ENCODE data around the gene AATF.

AATF gene

DNA sequence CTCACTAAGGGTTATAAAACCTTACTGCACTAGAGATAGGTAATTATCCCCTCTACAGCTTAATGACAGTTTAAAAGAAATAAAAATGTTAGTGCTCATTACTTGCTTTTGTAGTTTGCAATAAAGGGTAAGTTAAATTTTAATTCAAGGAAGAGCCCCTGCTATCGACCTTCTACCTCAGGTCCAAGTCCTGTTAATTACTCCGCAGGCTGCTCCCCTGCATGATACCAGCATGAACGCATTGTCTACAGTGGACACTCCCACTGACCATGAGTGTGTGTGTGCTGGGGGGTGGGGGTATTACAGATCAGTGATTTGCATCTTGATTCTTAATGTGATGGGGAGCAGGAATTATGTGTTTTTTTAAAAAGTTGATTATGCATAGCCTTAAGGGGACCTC lies 103.1 kb downstream of the AATF start:
- DNase-seq (ENCODE audit: low read depth), result no peak
- no peak overlapping the region for H3K4me3 ChIP-seq (ENCODE audit: low read depth, low read length)
- TF ChIP-seq, protein P1, sequence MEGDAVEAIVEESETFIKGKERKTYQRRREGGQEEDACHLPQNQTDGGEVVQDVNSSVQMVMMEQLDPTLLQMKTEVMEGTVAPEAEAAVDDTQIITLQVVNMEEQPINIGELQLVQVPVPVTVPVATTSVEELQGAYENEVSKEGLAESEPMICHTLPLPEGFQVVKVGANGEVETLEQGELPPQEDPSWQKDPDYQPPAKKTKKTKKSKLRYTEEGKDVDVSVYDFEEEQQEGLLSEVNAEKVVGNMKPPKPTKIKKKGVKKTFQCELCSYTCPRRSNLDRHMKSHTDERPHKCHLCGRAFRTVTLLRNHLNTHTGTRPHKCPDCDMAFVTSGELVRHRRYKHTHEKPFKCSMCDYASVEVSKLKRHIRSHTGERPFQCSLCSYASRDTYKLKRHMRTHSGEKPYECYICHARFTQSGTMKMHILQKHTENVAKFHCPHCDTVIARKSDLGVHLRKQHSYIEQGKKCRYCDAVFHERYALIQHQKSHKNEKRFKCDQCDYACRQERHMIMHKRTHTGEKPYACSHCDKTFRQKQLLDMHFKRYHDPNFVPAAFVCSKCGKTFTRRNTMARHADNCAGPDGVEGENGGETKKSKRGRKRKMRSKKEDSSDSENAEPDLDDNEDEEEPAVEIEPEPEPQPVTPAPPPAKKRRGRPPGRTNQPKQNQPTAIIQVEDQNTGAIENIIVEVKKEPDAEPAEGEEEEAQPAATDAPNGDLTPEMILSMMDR (IDR thresholded peaks at IDR 0.05; ENCODE audit: low read depth, low read length, missing control alignments), result no peak

DNA sequence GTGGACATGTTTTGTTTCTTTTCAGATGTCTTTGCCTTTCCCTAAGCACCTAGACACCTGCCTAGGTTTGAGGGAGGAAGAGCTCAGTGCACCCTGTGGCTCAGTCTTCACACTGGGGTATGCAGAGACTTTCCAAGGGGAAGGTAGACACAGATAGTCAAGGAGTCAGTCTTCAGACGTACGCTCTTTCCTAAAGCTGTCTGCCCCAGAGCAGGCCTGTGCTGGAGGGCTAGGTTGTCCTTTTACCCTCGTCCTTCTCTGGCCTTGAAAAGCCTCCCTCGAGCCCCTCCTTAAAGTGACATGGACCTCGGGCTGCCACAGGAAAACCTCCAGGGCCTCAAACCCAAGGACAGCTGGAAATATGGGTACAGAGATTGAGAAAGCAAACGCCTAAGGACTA lies 103.7 kb downstream of the AATF start:
- no peak for DNase-seq (ENCODE audit: low read depth)
- TF ChIP-seq, protein P1 (IDR thresholded peaks at IDR 0.05; ENCODE audit: low read depth, low read length, missing control alignments), result no peak

DNA sequence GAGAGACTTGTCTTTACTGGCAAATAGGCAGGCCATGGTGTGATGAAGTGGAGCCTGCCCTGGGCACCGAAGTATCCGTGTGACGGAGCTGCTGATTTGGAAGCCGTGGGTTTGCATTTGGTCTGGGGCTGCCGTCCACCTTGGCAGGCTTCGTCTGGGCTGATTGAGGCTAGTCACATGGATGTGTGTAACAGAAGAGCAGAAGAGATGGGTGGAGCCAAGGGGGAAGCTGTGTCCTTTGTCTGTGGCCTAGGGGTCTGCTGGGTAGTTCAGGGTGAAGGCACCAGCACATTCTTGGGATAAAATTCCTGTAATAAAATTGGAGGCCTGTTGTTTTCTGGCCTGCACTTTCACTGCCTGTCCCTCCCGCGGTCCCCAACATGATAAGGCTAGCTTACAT lies 106.1 kb downstream of the AATF start:
- TF ChIP-seq, protein P1 (IDR thresholded peaks at IDR 0.05; ENCODE audit: low read depth, low read length, missing control alignments), result no peak
- no peak for DNase-seq (ENCODE audit: low read depth)
- H3K4me3 ChIP-seq (ENCODE audit: low read depth, low read length), result no peak overlapping the region

More for the DNA sequence above, 103.7 kb downstream of the AATF start:
- H3K4me3 ChIP-seq (ENCODE audit: low read depth, low read length), result no peak overlapping the region

DNA sequence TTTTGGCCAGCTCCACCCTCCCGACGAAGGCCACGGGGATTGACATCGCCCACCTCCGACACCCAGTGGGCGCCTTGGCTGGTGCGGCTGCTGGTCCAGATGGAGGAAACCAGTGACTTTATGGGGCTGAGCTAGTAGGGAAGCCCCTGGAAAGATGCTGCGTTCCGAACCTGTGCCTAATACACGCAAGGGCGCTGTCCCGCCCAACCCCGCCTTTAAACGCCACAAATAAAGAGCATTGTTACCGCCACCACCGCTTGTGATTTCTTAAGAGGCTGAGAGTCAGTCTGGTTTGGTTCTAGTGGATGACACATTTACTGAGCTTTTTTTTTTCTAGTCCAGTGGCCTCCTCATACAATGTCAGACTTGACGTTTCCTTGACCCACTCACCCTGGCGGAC lies 107.9 kb downstream of the AATF start:
- no peak overlapping the region for H3K4me3 ChIP-seq (ENCODE audit: low read depth, low read length)
- DNase-seq (ENCODE audit: low read depth), result no peak
- TF ChIP-seq, protein P1 (IDR thresholded peaks at IDR 0.05; ENCODE audit: low read depth, low read length, missing control alignments), result no peak

DNA sequence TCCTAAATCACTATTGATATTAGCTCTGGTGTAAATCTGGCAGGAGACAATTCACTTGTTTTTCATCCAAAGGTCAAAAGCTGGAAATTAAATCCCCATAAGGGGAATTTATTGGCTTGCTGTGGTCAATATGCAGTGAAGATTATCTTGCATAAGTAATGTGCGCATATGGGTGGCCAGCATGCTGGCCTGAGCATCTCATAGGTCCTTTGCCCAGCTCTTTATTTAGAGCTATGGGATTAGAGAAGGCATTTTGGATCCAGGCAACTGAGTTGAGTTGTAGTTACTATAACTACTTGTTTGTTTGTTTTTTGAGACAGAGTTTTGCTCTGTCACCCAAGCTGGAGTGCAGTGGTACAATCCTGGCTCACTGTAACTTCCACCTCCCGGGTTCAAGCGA lies 110.7 kb downstream of the AATF start:
- DNase-seq (ENCODE audit: low read depth), result no peak
- TF ChIP-seq, protein P1 (IDR thresholded peaks at IDR 0.05; ENCODE audit: low read depth, low read length, missing control alignments), result no peak
- H3K4me3 ChIP-seq (ENCODE audit: low read depth, low read length), result no peak overlapping the region

DNA sequence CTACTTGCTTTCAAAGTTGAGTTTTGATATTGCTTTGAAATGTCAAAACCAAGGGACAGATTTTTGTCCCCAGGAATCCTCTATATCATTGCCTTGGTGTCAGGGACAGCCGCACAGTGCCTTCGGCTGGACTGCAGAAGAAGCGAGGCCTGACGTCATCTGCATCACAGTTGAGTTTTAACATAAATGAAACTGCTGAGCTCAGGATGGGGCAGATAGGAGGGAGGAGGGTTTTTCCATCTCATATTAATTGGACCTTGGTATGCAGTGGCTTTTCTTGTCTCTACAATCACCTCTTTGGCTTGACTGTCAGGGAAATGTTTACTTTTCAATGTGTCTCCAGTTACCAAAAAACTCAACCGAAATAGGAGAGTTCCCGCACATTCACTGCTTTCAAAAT lies 111.3 kb downstream of the AATF start:
- H3K4me3 ChIP-seq (ENCODE audit: low read depth, low read length), result no peak overlapping the region
- DNase-seq (ENCODE audit: low read depth), result no peak
- TF ChIP-seq, protein P1 (IDR thresholded peaks at IDR 0.05; ENCODE audit: low read depth, low read length, missing control alignments), result no peak

DNA sequence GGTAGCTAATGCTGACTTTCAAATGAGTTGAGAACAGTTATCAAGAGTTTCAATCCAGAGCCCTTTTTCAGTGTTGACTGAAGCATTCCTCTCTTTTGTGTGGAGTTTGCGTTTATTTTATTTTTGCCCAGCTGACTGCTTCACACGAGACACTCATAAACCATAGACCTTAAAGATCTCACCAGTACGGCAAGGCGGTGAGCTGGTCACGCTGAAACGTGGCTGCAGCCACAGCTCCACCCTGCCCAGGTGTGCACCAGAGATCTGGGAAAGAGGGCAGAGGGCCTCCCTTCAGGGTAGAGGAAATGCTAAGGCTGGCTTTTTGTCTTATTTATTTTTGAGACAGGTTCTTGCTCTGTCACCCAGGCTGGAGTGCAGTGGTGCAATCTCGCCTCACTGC lies 112.2 kb downstream of the AATF start:
- H3K4me3 ChIP-seq (ENCODE audit: low read depth, low read length), result no peak overlapping the region
- TF ChIP-seq, protein P1 (IDR thresholded peaks at IDR 0.05; ENCODE audit: low read depth, low read length, missing control alignments), result no peak
- DNase-seq (ENCODE audit: low read depth), result no peak
